Activated CD8-positive, alpha-beta T cell treated with anti-CD3 and anti-CD28 coated beads for 36 hours (primary cell): Measurements from ENCODE around the gene PPT2. TPM values are rescaled to one million over a fixed set of nuclear protein-coding genes. Genes with fewer than 3 reads are reported as not detected.

Experiments
- ATAC-seq: fragments of 200-7000 bp; cut with Tn5 transposase; one replicate; pipeline ENCODE4 v1.10.0; 2021; ENCODE audit warnings: mild to moderate bottlenecking, moderate library complexity
- CTCF ChIA-PET: fragments of 350-600 bp; sonication (Branson Sonifier 250); formaldehyde crosslinking; loops from one replicate; lab custom pipeline; 2021; ENCODE audit warnings: antibody characterized with exemption; lab: Charles Lee
- POLR2A ChIA-PET: fragments of 350-600 bp; sonication (Branson Sonifier 250); formaldehyde crosslinking; loops from one replicate; lab custom pipeline; 2021; ENCODE audit warnings: antibody characterized with exemption; lab: Charles Lee
- DNase-seq: peaks from one replicate; pipeline ENCODE4 v3.0.0-alpha.2; 2020
- H3K27ac Mint-ChIP-seq: one replicate; pipeline ENCODE4 v1.8.0; 2021; ENCODE audit warnings: mild to moderate bottlenecking, mixed read lengths
- H3K27me3 Mint-ChIP-seq: one replicate; pipeline ENCODE4 v1.8.0; 2021; ENCODE audit warnings: mixed read lengths
- H3K36me3 Mint-ChIP-seq: one replicate; pipeline ENCODE4 v1.8.0; 2021; ENCODE audit warnings: low read depth, mixed read lengths
- H3K4me1 Mint-ChIP-seq: one replicate; pipeline ENCODE4 v1.8.0; 2021; ENCODE audit warnings: low read depth, mixed read lengths
- H3K4me3 Mint-ChIP-seq: one replicate; pipeline ENCODE4 v1.8.0; 2021; ENCODE audit warnings: mild to moderate bottlenecking, moderate library complexity, mixed read lengths
- H3K9me3 Mint-ChIP-seq: one replicate; pipeline ENCODE4 v1.8.0; 2021; ENCODE audit warnings: mixed read lengths
- intact Hi-C: fragments of 100-400 bp; cut with micrococcal nuclease; formaldehyde crosslinking; loops from one replicate; pipeline ENCODE4 v1.10.0; 2022
- total RNA-seq, 2 experiments: library from RNA; stranded (reverse); gene quantifications; one replicate each; pipeline ENCODE4 v1.2.3, GENCODE V29; 2021
- TF ChIP-seq, protein P1 (sequence below): fragments of 200-600 bp; IDR thresholded peaks from one replicate; pipeline ENCODE4 v1.8.0; 2022; ENCODE audit warnings: antibody characterized with exemption, mild to moderate bottlenecking

The PPT2 gene
- total RNA-seq, 2 experiments from 2014 or later: 14.4 to 21.7 TPM

DNA sequence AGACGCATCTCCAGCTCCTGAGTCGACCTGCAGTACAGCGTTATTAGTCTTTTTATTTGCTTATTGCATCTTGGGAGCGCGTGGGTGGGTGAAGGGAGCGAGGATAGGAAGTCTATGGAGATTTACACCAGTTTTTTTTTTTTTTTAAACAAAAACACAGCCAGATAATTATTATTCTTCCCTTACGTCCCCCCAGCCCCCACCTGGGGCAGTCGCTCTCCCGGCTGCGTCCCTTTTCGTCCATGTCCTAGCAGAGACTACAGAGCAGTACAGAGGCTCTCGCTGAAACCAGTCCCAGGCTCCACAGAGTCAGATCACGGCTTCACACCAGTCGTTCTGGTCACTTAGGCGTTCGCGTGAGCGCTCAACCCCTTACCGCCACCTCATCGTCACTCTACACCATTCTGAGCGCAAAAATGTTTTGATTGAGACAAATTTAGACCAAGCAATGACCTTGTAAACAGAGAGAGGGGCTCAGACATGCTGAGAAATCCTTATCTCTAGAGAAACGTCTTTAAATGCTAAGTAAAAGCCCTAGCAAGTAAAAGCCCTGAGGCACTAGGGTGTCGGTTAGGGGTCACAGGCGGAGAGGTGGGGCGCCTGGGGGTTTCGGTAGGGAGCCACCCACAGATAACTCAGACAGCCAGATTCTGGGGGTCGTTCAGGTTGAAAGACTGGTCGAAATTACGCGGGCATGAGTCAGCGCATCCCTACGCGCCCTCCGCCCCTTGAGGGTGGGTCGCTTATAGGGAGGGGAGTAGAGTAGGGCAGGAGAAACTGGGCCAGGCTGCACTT, 975 bp upstream of the PPT2 start:
- TF ChIP-seq, protein P1, sequence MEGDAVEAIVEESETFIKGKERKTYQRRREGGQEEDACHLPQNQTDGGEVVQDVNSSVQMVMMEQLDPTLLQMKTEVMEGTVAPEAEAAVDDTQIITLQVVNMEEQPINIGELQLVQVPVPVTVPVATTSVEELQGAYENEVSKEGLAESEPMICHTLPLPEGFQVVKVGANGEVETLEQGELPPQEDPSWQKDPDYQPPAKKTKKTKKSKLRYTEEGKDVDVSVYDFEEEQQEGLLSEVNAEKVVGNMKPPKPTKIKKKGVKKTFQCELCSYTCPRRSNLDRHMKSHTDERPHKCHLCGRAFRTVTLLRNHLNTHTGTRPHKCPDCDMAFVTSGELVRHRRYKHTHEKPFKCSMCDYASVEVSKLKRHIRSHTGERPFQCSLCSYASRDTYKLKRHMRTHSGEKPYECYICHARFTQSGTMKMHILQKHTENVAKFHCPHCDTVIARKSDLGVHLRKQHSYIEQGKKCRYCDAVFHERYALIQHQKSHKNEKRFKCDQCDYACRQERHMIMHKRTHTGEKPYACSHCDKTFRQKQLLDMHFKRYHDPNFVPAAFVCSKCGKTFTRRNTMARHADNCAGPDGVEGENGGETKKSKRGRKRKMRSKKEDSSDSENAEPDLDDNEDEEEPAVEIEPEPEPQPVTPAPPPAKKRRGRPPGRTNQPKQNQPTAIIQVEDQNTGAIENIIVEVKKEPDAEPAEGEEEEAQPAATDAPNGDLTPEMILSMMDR: no peak
- CTCF ChIA-PET: interaction anchor here (1.2 to 2.9 kb wide), 3 partner anchors 24 to 105 kb away, joined by 6 to 8 read pairs (median 6); partner anchors contain the start of genes ATF6B and FKBPL
- H3K27ac Mint-ChIP-seq: peak overlapping the region; percentile 97
- DNase-seq (peak; percentile 28), ATAC-seq (no peak)
- H3K9me3 Mint-ChIP-seq: no peaks in the 10 kb centered on the region
- peaks cover 19% of the 10 kb centered on the region for H3K27me3 Mint-ChIP-seq
- H3K36me3 Mint-ChIP-seq: peaks cover 13% of the 10 kb centered on the region
- POLR2A ChIA-PET: interaction anchor here (0.6 to 1.0 kb wide), 2 partner anchors 17 to 1354 kb away, joined by 3 read pairs; no protein-coding TSS in a partner anchor
- peaks cover 52% of the 10 kb centered on the region for H3K4me1 Mint-ChIP-seq
- intact Hi-C loops: no loop called here
- H3K4me3 Mint-ChIP-seq: peak overlapping the region; percentile 85

DNA sequence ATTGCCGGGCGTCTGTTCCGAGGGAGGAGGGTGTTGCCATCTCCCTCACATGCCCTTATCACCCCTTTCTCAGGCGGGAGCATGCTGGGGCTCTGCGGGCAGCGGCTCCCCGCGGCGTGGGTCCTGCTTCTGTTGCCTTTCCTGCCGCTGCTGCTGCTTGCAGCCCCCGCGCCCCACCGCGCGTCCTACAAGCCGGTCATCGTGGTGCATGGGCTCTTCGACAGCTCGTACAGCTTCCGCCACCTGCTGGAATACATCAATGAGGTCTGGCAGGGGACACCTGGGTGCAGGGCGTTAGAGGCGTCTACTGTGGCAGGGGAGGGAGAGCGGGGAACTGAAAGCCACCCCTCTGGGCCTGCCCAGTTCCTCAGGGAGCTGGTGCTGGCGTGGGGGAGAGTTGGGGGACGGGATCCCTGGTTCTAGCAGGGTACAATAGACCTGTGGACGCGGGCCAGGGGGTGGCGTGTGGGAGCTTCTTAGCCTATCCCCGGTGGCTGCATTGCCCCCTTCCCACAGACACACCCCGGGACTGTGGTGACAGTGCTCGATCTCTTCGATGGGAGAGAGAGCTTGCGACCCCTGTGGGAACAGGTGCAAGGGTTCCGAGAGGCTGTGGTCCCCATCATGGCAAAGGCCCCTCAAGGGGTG, 697 bp downstream of the PPT2 start:
- peak; percentile 65 for ATAC-seq
- intact Hi-C loops: loop anchor here (5.0 kb wide), 1 partner anchor 37 kb away; no protein-coding TSS in a partner anchor
- Mint-ChIP-seq H3K9me3 (no peaks in the 10 kb centered on the region), H3K36me3 (peaks cover 15% of the 10 kb centered on the region), H3K27me3 (peaks cover 10% of the 10 kb centered on the region), H3K4me1 (peaks cover 41% of the 10 kb centered on the region), H3K4me3 (peak overlapping the region; percentile 85), H3K27ac (peak overlapping the region; percentile 97)
- DNase-seq: peak; percentile 81
- CTCF ChIA-PET: interaction anchor here (0.9 to 1.2 kb wide), 8 partner anchors 10 to 107 kb away, joined by 3 to 8 read pairs (median 3); partner anchors contain the start of genes ATF6B and EGFL8
- TF ChIP-seq, protein P1: peak; percentile 70
- POLR2A ChIA-PET: interaction anchor here (0.7 to 0.9 kb wide), 4 partner anchors 11 to 35 kb away, joined by 3 to 4 read pairs (median 4); partner anchors contain the start of gene PBX2

DNA sequence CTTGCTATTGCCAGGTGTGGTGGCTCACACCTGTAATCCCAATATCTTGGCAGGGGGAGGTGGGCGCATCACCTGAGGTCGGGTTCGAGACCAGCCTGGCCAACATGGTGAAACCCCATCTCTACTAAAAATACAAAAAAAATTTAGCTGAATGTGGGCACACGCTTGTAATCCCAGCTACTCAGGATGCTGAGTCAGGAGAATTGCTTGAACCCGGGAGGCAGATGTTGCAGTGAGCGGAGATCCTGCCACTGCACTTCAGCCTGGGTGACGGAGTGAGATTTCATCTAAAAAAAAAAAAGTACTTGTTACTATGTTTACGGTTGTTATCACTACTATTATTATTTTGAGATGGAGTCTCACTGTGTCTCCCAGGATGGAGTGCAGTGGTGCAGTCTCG, 3.0 kb downstream of the PPT2 start:
- H3K9me3 Mint-ChIP-seq: no peaks in the 10 kb centered on the region
- H3K27ac Mint-ChIP-seq: no peak overlapping the region
- no peaks in the 10 kb centered on the region for H3K27me3 Mint-ChIP-seq
- intact Hi-C loops: loop anchor here (5.0 kb wide), 1 partner anchor 40 kb away; no protein-coding TSS in a partner anchor
- ChIA-PET POLR2A (interaction anchor here (0.5 kb wide), 1 partner anchor 569 kb away, joined by 3 read pairs; no protein-coding TSS in a partner anchor), CTCF (no interaction called here)
- H3K4me3 Mint-ChIP-seq: no peak overlapping the region
- H3K4me1 Mint-ChIP-seq: peaks cover 26% of the 10 kb centered on the region
- DNase-seq (no peak), ATAC-seq (no peak)
- H3K36me3 Mint-ChIP-seq: peaks cover 16% of the 10 kb centered on the region
- TF ChIP-seq, protein P1: no peak

DNA sequence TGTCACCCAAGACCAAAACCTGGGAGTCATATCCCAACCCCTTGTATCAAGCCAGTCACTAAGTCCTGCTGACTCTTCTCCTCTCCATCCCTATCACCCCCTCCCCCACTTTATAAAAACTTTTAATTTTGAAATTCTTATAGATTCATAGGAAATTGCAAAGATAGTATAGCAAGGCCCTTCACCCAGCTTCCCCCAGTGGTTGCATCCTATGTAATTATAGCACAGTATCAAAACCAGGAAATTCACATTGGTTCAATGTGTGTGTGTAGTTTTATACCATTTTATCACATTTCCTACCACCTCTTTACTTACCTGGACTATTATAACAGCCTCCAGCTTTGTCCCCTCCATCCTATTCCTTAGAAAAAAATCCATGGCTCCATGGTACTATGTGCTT, 4.1 kb downstream of the PPT2 start:
- TF ChIP-seq, protein P1: no peak
- intact Hi-C loops: loop anchor here (5.0 kb wide), 1 partner anchor 41 kb away; no protein-coding TSS in a partner anchor
- POLR2A ChIA-PET: interaction anchor here (0.6 to 1.1 kb wide), 2 partner anchors 28 to 72 kb away, joined by 3 read pairs; partner anchors contain the start of gene FKBPL
- H3K27me3 Mint-ChIP-seq: no peaks in the 10 kb centered on the region
- ATAC-seq (no peak), DNase-seq (no peak)
- H3K4me3 Mint-ChIP-seq: no peak overlapping the region
- H3K27ac Mint-ChIP-seq: no peak overlapping the region
- H3K36me3 Mint-ChIP-seq: peaks cover 18% of the 10 kb centered on the region
- CTCF ChIA-PET: interaction anchor here (1.0 to 1.2 kb wide), 4 partner anchors 9 to 627 kb away, joined by 3 to 6 read pairs (median 3); no protein-coding TSS in a partner anchor
- no peaks in the 10 kb centered on the region for H3K9me3 Mint-ChIP-seq
- H3K4me1 Mint-ChIP-seq: peaks cover 15% of the 10 kb centered on the region
